MM.1S (cell line): Measurements from ENCODE around the gene ENHO.

Source experiments
- DNase-seq: peaks from one replicate; pipeline ENCODE4 v3.0.0-alpha.2; 2015
- H2AFZ ChIP-seq: fragments of 300-600 bp; sonication (generic); 2 replicates; pipeline ENCODE4 v1.6.0; 2016; ENCODE audit warnings: antibody characterized with exemption, low read length
- H3F3A ChIP-seq: fragments of 300-600 bp; sonication (generic); 2 replicates; pipeline ENCODE4 v1.6.1; 2016; ENCODE audit warnings: mild to moderate bottlenecking, antibody characterized with exemption, low read length, moderate library complexity, mixed read lengths; ENCODE audit not compliant: insufficient read depth
- H3K27ac ChIP-seq: fragments of 300-600 bp; sonication (generic); 2 replicates; pipeline ENCODE4 v1.5.1; 2016; ENCODE audit warnings: mild to moderate bottlenecking, low read length
- H3K27me3 ChIP-seq: fragments of 300-600 bp; sonication (generic); replicated peaks from 2 replicates; pipeline ENCODE4 v1.6.0; 2016; ENCODE audit warnings: low read length; ENCODE audit not compliant: insufficient read depth
- H3K36me3 ChIP-seq: fragments of 300-600 bp; sonication (generic); replicated peaks from 2 replicates; pipeline ENCODE4 v1.6.1; 2016; ENCODE audit warnings: mild to moderate bottlenecking, low read length, mixed read lengths; ENCODE audit not compliant: insufficient read depth
- H3K4me1 ChIP-seq: fragments of 300-600 bp; sonication (generic); 2 replicates; pipeline ENCODE4 v1.6.1; 2016; ENCODE audit warnings: low read length, mixed read lengths
- H3K4me2 ChIP-seq: fragments of 300-600 bp; sonication (generic); 2 replicates; pipeline ENCODE4 v1.6.0; 2016; ENCODE audit warnings: low read depth, low read length
- H3K4me3 ChIP-seq: fragments of 300-600 bp; sonication (generic); 2 replicates; pipeline ENCODE4 v1.5.1; 2016; ENCODE audit warnings: low read length, mixed read lengths
- H3K79me2 ChIP-seq: fragments of 300-600 bp; sonication (generic); 2 replicates; pipeline ENCODE4 v1.6.1; 2016; ENCODE audit warnings: mixed run types, low read length, mixed read lengths
- H3K9ac ChIP-seq: fragments of 300-600 bp; sonication (generic); 2 replicates; pipeline ENCODE4 v1.6.1; 2016; ENCODE audit warnings: low read length, mixed read lengths
- H3K9me2 ChIP-seq: fragments of 300-600 bp; sonication (generic); replicated peaks from 2 replicates; pipeline ENCODE4 v1.6.1; 2016; ENCODE audit warnings: mild to moderate bottlenecking, low read length, mixed read lengths; ENCODE audit not compliant: insufficient read depth
- H3K9me3 ChIP-seq: fragments of 300-600 bp; sonication (generic); replicated peaks from 2 replicates; pipeline ENCODE4 v1.6.1; 2016; ENCODE audit warnings: mild to moderate bottlenecking, low read length, mixed read lengths; ENCODE audit not compliant: insufficient read depth
- H4K20me1 ChIP-seq: fragments of 300-600 bp; sonication (generic); 2 replicates; pipeline ENCODE4 v1.6.1; 2016; ENCODE audit warnings: mild to moderate bottlenecking, low read length, moderate library complexity, mixed read lengths; ENCODE audit not compliant: insufficient read depth
- CTCF ChIP-seq: fragments of 300-600 bp; sonication (generic); IDR thresholded peaks from 2 replicates; pipeline ENCODE4 v1.5.1; 2016; ENCODE audit warnings: antibody characterized with exemption, low read length, mixed read lengths
- EZH2 ChIP-seq: fragments of 300-600 bp; sonication (generic); optimal IDR thresholded peaks from 2 replicates; pipeline ENCODE3; 2017; ENCODE audit warnings: low read depth, mild to moderate bottlenecking, antibody characterized with exemption, low read length, mixed read lengths
- EZH2phosphoT487 ChIP-seq: fragments of 300-600 bp; sonication (generic); IDR thresholded peaks from 2 replicates; pipeline ENCODE4 v1.6.1; 2018; ENCODE audit warnings: antibody characterized with exemption, low read length

Gene ENHO

GRCh38 chr9:34510497-34511468 lies 12.0 kb downstream of the ENHO start:
- Histone ChIP-seq H3K27me3 (no peaks in the 10 kb centered on the region), H3K4me2 (no peak overlapping the region), H4K20me1 (no peaks in the 10 kb centered on the region), H3K79me2 (no peaks in the 10 kb centered on the region), H3K27ac (no peak overlapping the region), H3K9me2 (no peaks in the 10 kb centered on the region), H3K4me1 (no peaks in the 10 kb centered on the region), H3F3A (no peaks in the 10 kb centered on the region), H3K4me3 (no peak overlapping the region), H3K9me3 (no peaks in the 10 kb centered on the region), H3K9ac (no peak overlapping the region), H2AFZ (no peak overlapping the region), H3K36me3 (no peaks in the 10 kb centered on the region)
- DNase-seq, result no peak
- TF ChIP-seq EZH2 (no peak), CTCF (no peak), EZH2phosphoT487 (no peak)

GRCh38 chr9:34508951-34509350 lies 13.8 kb downstream of the ENHO start:
- no peak overlapping the region for H3K27ac ChIP-seq
- H3K4me2 ChIP-seq, result no peak overlapping the region
- no peaks in the 10 kb centered on the region for H3K9me3 ChIP-seq
- H4K20me1 ChIP-seq, result no peaks in the 10 kb centered on the region
- H3K4me1 ChIP-seq, result no peaks in the 10 kb centered on the region
- no peaks in the 10 kb centered on the region for H3K79me2 ChIP-seq
- no peak for TF ChIP-seq EZH2
- TF ChIP-seq CTCF, result no peak
- TF ChIP-seq EZH2phosphoT487, result no peak
- no peak overlapping the region for H3K4me3 ChIP-seq
- no peaks in the 10 kb centered on the region for H3F3A ChIP-seq
- no peak overlapping the region for H2AFZ ChIP-seq
- H3K36me3 ChIP-seq, result no peaks in the 10 kb centered on the region
- H3K9ac ChIP-seq, result no peak overlapping the region
- no peak for DNase-seq
- peaks cover 9% of the 10 kb centered on the region; the same call in 1 of the 2 replicates for H3K27me3 ChIP-seq
- H3K9me2 ChIP-seq, result no peaks in the 10 kb centered on the region

- no peaks in the 10 kb centered on the region for H3K9me2 ChIP-seq
- DNase-seq, result no peak
- no peaks in the 10 kb centered on the region for H3K4me1 ChIP-seq
- no peaks in the 10 kb centered on the region for H3K9me3 ChIP-seq
- H2AFZ ChIP-seq, result no peak overlapping the region
- no peak overlapping the region for H3K27ac ChIP-seq
- TF ChIP-seq CTCF, result no peak
- TF ChIP-seq EZH2, result no peak
- no peak for TF ChIP-seq EZH2phosphoT487
- no peaks in the 10 kb centered on the region for H4K20me1 ChIP-seq
- H3K79me2 ChIP-seq, result no peaks in the 10 kb centered on the region
- no peaks in the 10 kb centered on the region for H3F3A ChIP-seq
- H3K4me2 ChIP-seq, result no peak overlapping the region
- peaks cover 10% of the 10 kb centered on the region; the same call in 1 of the 2 replicates for H3K27me3 ChIP-seq
- H3K9ac ChIP-seq, result no peak overlapping the region
- no peaks in the 10 kb centered on the region for H3K36me3 ChIP-seq
- H3K4me3 ChIP-seq, result no peak overlapping the region
These were observed 14.3 kb downstream of the ENHO start for GRCh38 chr9:34508463-34508862.
